Measurements from ENCODE around the gene ITPR3. TPM values are rescaled to one million over a fixed set of nuclear protein-coding genes. Genes with fewer than 3 reads are reported as not detected.

The ITPR3 gene
- total RNA-seq, 4 donors from 2014 or later, result 11.8 to 25.0 (median 19.6) TPM

GRCh38 chr6:33619166-33619840, 1.8 kb upstream of the ITPR3 start:
- no peak for ATAC-seq
- TF ChIP-seq POLR2A (IDR thresholded peaks at IDR 0.05) (no peak), EP300 (IDR thresholded peaks at IDR 0.05) (no peak), POLR2AphosphoS5 (IDR thresholded peaks at IDR 0.05) (no peak), CTCF (IDR thresholded peaks at IDR 0.05) (no peak)
- WGBS, 2 donors (ENCODE audit: low coverage in 1 of 2), result 59 to 100% methylated on average over 1 to 5 of the region's 5 CpGs
- no peaks in the 10 kb centered on the region for H3K36me3 ChIP-seq
- H3K27me3 ChIP-seq, result peaks cover 45% of the 10 kb centered on the region
- H3K4me1 ChIP-seq, result peaks cover 0 to 50% (median 6%) of the 10 kb centered on the region in 3 donors
- peak overlapping the region in 3 of 4 donors; percentile 84 to 90 (median 84) for H3K27ac ChIP-seq
- no peaks in the 10 kb centered on the region for H3K9me3 ChIP-seq
- no peak overlapping the region for H3K4me3 ChIP-seq

GRCh38 chr6:33620158-33620855, 815 bp upstream of the ITPR3 start:
- peak overlapping the region; percentile 36 to 90 (median 84) for H3K27ac ChIP-seq
- 0 to 3% methylated on average over 12 to 13 of the region's 29 CpGs for whole genome bisulfite sequencing, 2 donors (ENCODE audit: low coverage in 1 of 2)
- H3K9me3 ChIP-seq, result no peaks in the 10 kb centered on the region
- peaks cover 50% of the 10 kb centered on the region for H3K27me3 ChIP-seq
- peaks cover 0 to 50% (median 6%) of the 10 kb centered on the region in 3 donors for H3K4me1 ChIP-seq
- H3K36me3 ChIP-seq, result no peaks in the 10 kb centered on the region
- H3K4me3 ChIP-seq, result peak overlapping the region; percentile 28 to 68
- TF ChIP-seq CTCF (IDR thresholded peaks at IDR 0.05) (no peak), POLR2A (IDR thresholded peaks at IDR 0.05) (peak in 1 of 2 donors; percentile 17)
- ATAC-seq, result peak; percentile 75

- Histone ChIP-seq H3K9me3 (no peaks in the 10 kb centered on the region), H3K4me3 (peak overlapping the region; percentile 28 to 68), H3K27me3 (peaks cover 55% of the 10 kb centered on the region), H3K27ac (peak overlapping the region; percentile 13 to 90 (median 84)), H3K4me1 (peaks cover 0 to 50% (median 6%) of the 10 kb centered on the region in 3 donors), H3K36me3 (no peaks in the 10 kb centered on the region)
- WGBS, 2 donors (ENCODE audit: low coverage in 1 of 2), result 0 to 20% methylated on average over 2 to 5 of the region's 39 CpGs
- TF ChIP-seq POLR2AphosphoS5 (IDR thresholded peaks at IDR 0.05), result no peak
- no peak for TF ChIP-seq CTCF (IDR thresholded peaks at IDR 0.05)
- no peak for TF ChIP-seq EP300 (IDR thresholded peaks at IDR 0.05)
- TF ChIP-seq POLR2A (IDR thresholded peaks at IDR 0.05), result no peak
- peak; percentile 21 for ATAC-seq
Measured at GRCh38 chr6:33621711-33622388, 728 bp downstream of the ITPR3 start.

- peak; percentile 8 for ATAC-seq
- TF ChIP-seq POLR2A (IDR thresholded peaks at IDR 0.05) (no peak), EP300 (IDR thresholded peaks at IDR 0.05) (no peak), POLR2AphosphoS5 (IDR thresholded peaks at IDR 0.05) (no peak), CTCF (IDR thresholded peaks at IDR 0.05) (no peak)
- Histone ChIP-seq H3K9me3 (no peaks in the 10 kb centered on the region), H3K4me1 (peaks cover 0 to 55% (median 6%) of the 10 kb centered on the region in 3 donors), H3K4me3 (peak overlapping the region in 1 of 2 donors; percentile 68), H3K27me3 (peaks cover 55% of the 10 kb centered on the region), H3K27ac (peak overlapping the region in 3 of 4 donors; percentile 84 to 90 (median 84)), H3K36me3 (no peaks in the 10 kb centered on the region)
- WGBS, 2 donors (ENCODE audit: low coverage in 1 of 2), result 67 to 73% methylated on average over 4 of the region's 12 CpGs
Measured at GRCh38 chr6:33622456-33623431, 1.6 kb downstream of the ITPR3 start.
